ENCODE data around the gene ZNF667. TPM values are rescaled to one million over a fixed set of nuclear protein-coding genes. Genes with fewer than 3 reads are reported as not detected.

The ZNF667 gene
- total RNA-seq, 2 donors from 2014 or later = 1.1 to 1.3 TPM

DNA sequence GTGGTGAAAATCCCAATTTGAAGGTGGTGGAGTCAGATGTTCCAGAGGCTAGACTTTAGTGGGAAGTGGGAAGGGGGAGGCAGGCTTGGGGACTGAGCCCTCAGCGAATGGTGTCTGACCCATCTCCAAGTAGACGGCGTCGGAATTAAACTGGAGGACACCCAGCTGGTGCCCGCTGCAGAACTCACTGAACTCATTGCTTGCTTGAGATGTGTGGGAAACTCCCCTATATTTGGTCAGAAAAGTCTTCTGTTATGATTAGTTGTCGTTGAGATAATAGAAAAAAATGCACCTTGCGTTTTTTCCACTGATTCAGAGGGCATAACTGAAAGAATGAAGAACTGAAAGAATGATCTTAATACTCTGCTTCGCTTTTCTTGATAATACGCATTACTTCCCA, 73.9 kb downstream of the ZNF667 start:
- TF ChIP-seq CTCF (IDR thresholded peaks at IDR 0.05) = no peak
- Histone ChIP-seq H3K9me3 (peaks cover 2% of the 10 kb centered on the region), H3K9ac (ENCODE audit: low read depth in 2 of 2, low read length in 2 of 2) (peak overlapping the region; percentile 61 to 74), H3K4me3 (peak overlapping the region; percentile 75), H3K4me1 (no peaks in the 10 kb centered on the region), H3K27me3 (no peaks in the 10 kb centered on the region), H3K36me3 (no peaks in the 10 kb centered on the region), H3K27ac (peak overlapping the region; percentile 91)
- DNase-seq = no peak
- intact Hi-C loops (cut with DNase I) = loop anchor here (10.0 kb wide), 1 partner anchor 192 kb away; the partner anchor contains the start of gene ZNF71

GRCh38 chr19:56400485-56400884, 76.7 kb downstream of the ZNF667 start:
- Histone ChIP-seq H3K27me3 (no peaks in the 10 kb centered on the region), H3K9me3 (no peaks in the 10 kb centered on the region), H3K27ac (no peak overlapping the region), H3K36me3 (no peaks in the 10 kb centered on the region), H3K4me1 (no peaks in the 10 kb centered on the region), H3K4me3 (no peak overlapping the region), H3K9ac (ENCODE audit: low read depth in 2 of 2, low read length in 2 of 2) (no peak overlapping the region)
- DNase-seq = no peak
- no peak for TF ChIP-seq CTCF (IDR thresholded peaks at IDR 0.05)
- intact Hi-C loops (cut with DNase I) = loop anchor here (10.0 kb wide), 1 partner anchor 194 kb away; the partner anchor contains the start of gene ZNF71

DNA sequence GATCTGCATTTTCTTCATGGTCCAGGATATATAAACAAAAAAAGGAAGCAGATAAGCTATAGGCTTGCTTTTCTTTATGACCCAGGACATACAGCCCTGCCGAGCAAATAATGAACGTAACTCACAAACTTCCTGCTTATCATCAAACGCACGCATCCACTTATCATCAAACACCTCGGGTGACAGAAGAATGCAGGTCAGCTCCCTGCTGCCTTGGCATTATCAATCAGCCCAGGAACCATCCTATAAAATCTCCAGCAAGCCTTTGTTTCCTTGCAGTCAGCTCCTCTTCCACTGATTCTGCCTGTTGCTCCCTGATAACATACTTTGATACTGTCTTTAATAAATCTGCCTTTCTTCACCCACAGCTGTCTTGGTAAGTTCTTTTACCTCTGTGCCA, 78.3 kb downstream of the ZNF667 start:
- no peaks in the 10 kb centered on the region for H3K4me1 ChIP-seq
- no peaks in the 10 kb centered on the region for H3K36me3 ChIP-seq
- no peaks in the 10 kb centered on the region for H3K9me3 ChIP-seq
- H3K27me3 ChIP-seq = no peaks in the 10 kb centered on the region
- no peak for DNase-seq
- H3K4me3 ChIP-seq = no peak overlapping the region
- intact Hi-C loops (cut with DNase I) = loop anchor here (10.0 kb wide), 1 partner anchor 1756 kb away; the partner anchor contains the start of gene ZNF329
- H3K27ac ChIP-seq = no peak overlapping the region
- TF ChIP-seq CTCF (IDR thresholded peaks at IDR 0.05) = no peak
- no peak overlapping the region for H3K9ac ChIP-seq (ENCODE audit: low read depth in 2 of 2, low read length in 2 of 2)

- intact Hi-C loops (cut with DNase I) = loop anchor here (10.0 kb wide), 1 partner anchor 1761 kb away; the partner anchor contains the start of gene ZNF329
- Histone ChIP-seq H3K4me3 (peak within 1 kb of the TSS; percentile 70), H3K4me1 (no peaks in the 10 kb centered on the region), H3K27ac (peak within 1 kb of the TSS; percentile 81), H3K27me3 (no peaks in the 10 kb centered on the region), H3K9me3 (no peaks in the 10 kb centered on the region), H3K36me3 (no peaks in the 10 kb centered on the region), H3K9ac (ENCODE audit: low read depth in 2 of 2, low read length in 2 of 2) (peak within 1 kb of the TSS; percentile 56 to 77)
- TF ChIP-seq CTCF (IDR thresholded peaks at IDR 0.05) = peak; percentile 56
- DNase-seq = peak; percentile 94
Measured at GRCh38 chr19:56393119-56394012, 83.8 kb downstream of the ZNF667 start, which contains the start of gene ZNF582. ZNF582 (minus strand) TSS chr19:56393534; CDS start chr19:56391752, 1,782 bp downstream.

Other genes with a start within 250 kb of the ZNF667 start
- not detected for gene EDDM13, start 204.6 kb downstream of the ZNF667 start, total RNA-seq
- gene ZSCAN5A, start 162.5 kb downstream of the ZNF667 start, total RNA-seq = 10 to 100 TPM in 1 of 2 donors, 1 to 10 TPM in 1; 9.8 to 12.1 TPM
- 1 to 10 TPM; 1.1 to 1.4 TPM for gene ZNF582, start 83.8 kb downstream of the ZNF667 start, total RNA-seq
- 1 to 10 TPM; 1.3 to 2.1 TPM for gene ZNF583, start 73.0 kb downstream of the ZNF667 start, total RNA-seq
- gene ZNF471, start 30.5 kb upstream of the ZNF667 start, total RNA-seq = 1 to 10 TPM; 2.1 to 4.2 TPM
- gene ZFP28, start 61.6 kb upstream of the ZNF667 start, total RNA-seq = 1 to 10 TPM; 1.5 to 2.1 TPM
- gene ZNF470, start 90.1 kb upstream of the ZNF667 start, total RNA-seq = 1 to 10 TPM; 1.8 to 2.5 TPM
- gene ZNF71, start 118.0 kb upstream of the ZNF667 start, total RNA-seq = 1 to 10 TPM; 2.6 to 3.9 TPM
- gene SMIM17, start 165.8 kb upstream of the ZNF667 start, total RNA-seq = not detected
- gene ZNF835, start 194.4 kb upstream of the ZNF667 start, total RNA-seq = 1 to 10 TPM; 1.1 to 1.3 TPM